Thoracic aorta (tissue), 2 donors: ENCODE results near the gene STX2. TPM values are rescaled to one million over a fixed set of nuclear protein-coding genes. Genes with fewer than 3 reads are reported as not detected.

Experiments used
- ATAC-seq: fragments of 150-250 bp; one replicate; pipeline ENCODE4 v1.8.0; 2017; ENCODE audit warnings: low read depth; ENCODE audit not compliant: insufficient number of reproducible peaks, low FRiP score
- DNase-seq: peaks from one replicate; pipeline ENCODE4 v3.0.0-alpha.2; 2020; ENCODE audit warnings: low spot score
- H3K27ac ChIP-seq, 2 donors: fragments of 200-600 bp; sonication (generic); 1 replicate in 1 of 2; 2 replicates in 1 of 2; pipeline ENCODE4 v1.5.1; 2016; ENCODE audit warnings: mild to moderate bottlenecking in 2 of 2, moderate library complexity in 2 of 2
- H3K27me3 ChIP-seq: fragments of 200-600 bp; sonication (generic); replicated peaks from 2 replicates; pipeline ENCODE4 v1.6.0; 2016; ENCODE audit warnings: mild to moderate bottlenecking; ENCODE audit not compliant: insufficient read depth
- H3K36me3 ChIP-seq: fragments of 200-600 bp; sonication (generic); one replicate; pipeline ENCODE4 v1.5.1; 2016
- H3K4me1 ChIP-seq, 2 donors: fragments of 200-600 bp; sonication (generic); 1 replicate in 1 of 2; 2 replicates in 1 of 2; pipeline versions ENCODE4 v1.5.1 to v1.6.0; 2016; ENCODE audit warnings: low read depth in 2 of 2, mild to moderate bottlenecking in 1 of 2; ENCODE audit not compliant: control insufficient read depth in 1 of 2
- H3K4me3 ChIP-seq: fragments of 200-600 bp; sonication (generic); 2 replicates; pipeline ENCODE4 v1.5.1; 2016; ENCODE audit warnings: mild to moderate bottlenecking
- H3K9me3 ChIP-seq: fragments of 200-600 bp; sonication (generic); 2 replicates; pipeline ENCODE4 v1.5.1; 2016
- total RNA-seq, 2 donors: library from RNA; depleted of rRNA; stranded (reverse); fragments of >200 nt; gene quantifications; one replicate each; pipeline versions ENCODE4 v1.1.0 to v1.2.3, GENCODE V29; 2016
- TF ChIP-seq, protein P1 (sequence below): fragments of 200-600 bp; sonication (generic); IDR thresholded peaks from one replicate; pipeline ENCODE4 v1.5.1; 2019; ENCODE audit warnings: antibody characterized with exemption

STX2 gene
- total RNA-seq, 2 donors from 2014 or later: 27.3 to 27.9 TPM

DNA sequence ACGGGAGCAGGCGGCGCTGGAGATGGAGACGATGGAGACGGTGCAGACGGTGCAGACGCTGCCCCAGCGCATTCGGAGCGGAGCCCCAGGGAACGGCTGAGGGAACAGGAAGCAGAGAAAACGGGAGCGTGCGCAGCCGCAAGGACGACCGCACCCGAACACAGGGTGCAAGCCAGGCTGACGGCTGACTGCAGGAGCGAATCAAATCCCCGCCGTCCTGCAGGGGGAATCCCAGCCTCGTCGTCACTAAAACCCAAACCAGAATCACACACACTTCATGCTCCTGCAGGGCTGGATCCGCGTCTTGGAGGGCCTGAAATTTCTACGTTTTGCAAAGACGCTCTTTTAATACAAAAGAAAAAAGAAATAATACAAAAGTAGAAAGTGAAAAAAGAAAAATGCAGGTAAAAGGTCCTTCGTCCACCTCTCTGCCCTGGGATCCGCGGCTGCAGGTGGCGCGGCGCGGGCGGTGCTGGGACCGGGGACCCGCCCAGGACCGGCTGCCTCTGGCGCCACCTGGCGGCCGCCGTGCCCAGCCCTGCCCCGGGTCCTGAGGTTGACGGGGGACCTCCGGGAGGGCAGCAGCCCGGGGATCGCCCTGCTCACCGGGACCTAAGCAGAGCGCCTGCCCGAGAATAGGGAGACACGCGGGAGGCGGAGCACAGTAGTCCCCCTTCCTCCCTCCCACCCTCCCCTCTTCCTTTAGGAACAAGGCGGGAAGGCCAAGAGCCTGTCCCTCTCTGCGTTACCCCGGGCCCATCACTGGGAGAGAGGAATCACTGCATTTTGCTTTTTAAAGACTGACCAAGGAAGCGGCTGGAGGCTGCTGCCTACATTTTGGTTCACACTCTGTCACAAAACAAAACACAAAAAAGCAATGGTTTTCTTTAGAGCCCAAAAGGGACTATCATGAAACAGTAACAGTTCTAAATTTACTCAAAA is 20.1 kb downstream of the STX2 start:
- no peaks in the 10 kb centered on the region for H3K36me3 ChIP-seq
- H3K27ac ChIP-seq: no peak overlapping the region

DNA sequence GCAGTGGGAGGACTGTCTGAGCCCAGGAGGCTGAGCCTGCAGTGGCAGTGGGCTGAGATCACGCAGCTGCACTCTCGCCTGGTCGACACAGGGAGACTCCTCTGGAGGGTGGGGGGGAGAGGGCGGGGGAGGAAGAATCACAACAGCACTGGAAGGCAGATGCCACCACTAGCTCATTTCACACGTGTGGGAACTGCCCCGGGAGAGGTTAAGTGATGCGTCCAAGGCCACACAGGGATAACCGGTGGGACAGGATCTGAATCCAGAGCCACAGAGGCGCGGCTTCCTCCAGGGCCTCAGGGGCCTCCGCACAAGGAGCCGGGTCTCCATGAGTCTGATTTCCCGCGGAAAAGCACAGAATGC is 20.8 kb downstream of the STX2 start:
- Histone ChIP-seq H3K9me3 (no peaks in the 10 kb centered on the region), H3K4me3 (peak overlapping the region; percentile 74), H3K27me3 (no peaks in the 10 kb centered on the region), H3K4me1 (no peaks in the 10 kb centered on the region), H3K36me3 (no peaks in the 10 kb centered on the region), H3K27ac (no peak overlapping the region)
- DNase-seq (no peak), ATAC-seq (no peak)
- TF ChIP-seq, protein P1, sequence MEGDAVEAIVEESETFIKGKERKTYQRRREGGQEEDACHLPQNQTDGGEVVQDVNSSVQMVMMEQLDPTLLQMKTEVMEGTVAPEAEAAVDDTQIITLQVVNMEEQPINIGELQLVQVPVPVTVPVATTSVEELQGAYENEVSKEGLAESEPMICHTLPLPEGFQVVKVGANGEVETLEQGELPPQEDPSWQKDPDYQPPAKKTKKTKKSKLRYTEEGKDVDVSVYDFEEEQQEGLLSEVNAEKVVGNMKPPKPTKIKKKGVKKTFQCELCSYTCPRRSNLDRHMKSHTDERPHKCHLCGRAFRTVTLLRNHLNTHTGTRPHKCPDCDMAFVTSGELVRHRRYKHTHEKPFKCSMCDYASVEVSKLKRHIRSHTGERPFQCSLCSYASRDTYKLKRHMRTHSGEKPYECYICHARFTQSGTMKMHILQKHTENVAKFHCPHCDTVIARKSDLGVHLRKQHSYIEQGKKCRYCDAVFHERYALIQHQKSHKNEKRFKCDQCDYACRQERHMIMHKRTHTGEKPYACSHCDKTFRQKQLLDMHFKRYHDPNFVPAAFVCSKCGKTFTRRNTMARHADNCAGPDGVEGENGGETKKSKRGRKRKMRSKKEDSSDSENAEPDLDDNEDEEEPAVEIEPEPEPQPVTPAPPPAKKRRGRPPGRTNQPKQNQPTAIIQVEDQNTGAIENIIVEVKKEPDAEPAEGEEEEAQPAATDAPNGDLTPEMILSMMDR: no peak

More for the DNA sequence above, 20.1 kb downstream of the STX2 start:
- Histone ChIP-seq H3K9me3 (no peaks in the 10 kb centered on the region), H3K4me1 (no peaks in the 10 kb centered on the region), H3K27me3 (no peaks in the 10 kb centered on the region), H3K4me3 (peak overlapping the region; percentile 74)
- TF ChIP-seq, protein P1: peak; percentile 86
- no peak for ATAC-seq
- no peak for DNase-seq

DNA sequence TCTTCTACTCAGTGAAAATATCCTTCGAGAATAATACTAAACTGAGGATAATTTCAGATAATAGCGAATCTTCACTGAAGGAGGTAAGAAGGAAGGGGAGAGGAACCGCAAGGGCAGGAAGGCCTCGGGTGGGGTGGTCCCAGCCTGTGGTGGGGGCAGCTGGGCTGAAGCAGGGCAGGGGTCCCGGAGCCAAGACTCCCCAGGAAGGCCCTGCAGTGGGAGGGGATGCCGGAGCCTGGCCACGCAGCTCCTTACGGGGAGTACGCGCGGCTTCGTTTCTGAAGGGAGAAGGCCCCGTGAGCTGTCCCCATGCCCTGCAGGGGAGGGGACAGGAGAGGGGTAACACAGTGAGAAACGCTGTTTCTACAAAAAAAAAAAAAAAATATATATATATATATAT is 21.2 kb downstream of the STX2 start:
- Histone ChIP-seq H3K27me3 (no peaks in the 10 kb centered on the region), H3K4me1 (no peaks in the 10 kb centered on the region), H3K36me3 (no peaks in the 10 kb centered on the region), H3K4me3 (no peak overlapping the region), H3K27ac (no peak overlapping the region), H3K9me3 (no peaks in the 10 kb centered on the region)
- TF ChIP-seq, protein P1: no peak
- ATAC-seq (no peak), DNase-seq (no peak)

DNA sequence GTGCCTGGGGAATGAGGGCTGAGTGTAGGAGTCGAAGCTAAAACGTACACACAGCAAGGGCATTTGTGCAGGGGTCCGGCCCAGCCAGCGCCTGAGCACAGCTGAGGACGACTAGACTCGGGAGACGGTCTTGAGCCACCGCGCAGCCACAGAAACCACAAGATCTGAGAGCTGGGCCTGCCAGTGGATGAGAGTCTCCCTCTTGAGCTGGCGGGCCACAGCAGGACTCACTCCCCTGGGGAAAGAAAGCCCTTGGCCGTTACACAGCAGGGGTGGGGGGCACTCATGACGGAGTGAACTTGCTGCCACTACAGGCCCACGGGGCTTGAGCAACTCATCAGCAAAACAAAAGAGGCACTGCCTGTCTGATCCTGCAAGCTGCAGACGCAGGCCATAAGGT is 23.0 kb downstream of the STX2 start:
- Histone ChIP-seq H3K4me3 (no peak overlapping the region), H3K4me1 (no peaks in the 10 kb centered on the region), H3K27me3 (no peaks in the 10 kb centered on the region), H3K9me3 (no peaks in the 10 kb centered on the region), H3K27ac (no peak overlapping the region), H3K36me3 (no peaks in the 10 kb centered on the region)
- TF ChIP-seq, protein P1: no peak
- ATAC-seq (no peak), DNase-seq (no peak)

DNA sequence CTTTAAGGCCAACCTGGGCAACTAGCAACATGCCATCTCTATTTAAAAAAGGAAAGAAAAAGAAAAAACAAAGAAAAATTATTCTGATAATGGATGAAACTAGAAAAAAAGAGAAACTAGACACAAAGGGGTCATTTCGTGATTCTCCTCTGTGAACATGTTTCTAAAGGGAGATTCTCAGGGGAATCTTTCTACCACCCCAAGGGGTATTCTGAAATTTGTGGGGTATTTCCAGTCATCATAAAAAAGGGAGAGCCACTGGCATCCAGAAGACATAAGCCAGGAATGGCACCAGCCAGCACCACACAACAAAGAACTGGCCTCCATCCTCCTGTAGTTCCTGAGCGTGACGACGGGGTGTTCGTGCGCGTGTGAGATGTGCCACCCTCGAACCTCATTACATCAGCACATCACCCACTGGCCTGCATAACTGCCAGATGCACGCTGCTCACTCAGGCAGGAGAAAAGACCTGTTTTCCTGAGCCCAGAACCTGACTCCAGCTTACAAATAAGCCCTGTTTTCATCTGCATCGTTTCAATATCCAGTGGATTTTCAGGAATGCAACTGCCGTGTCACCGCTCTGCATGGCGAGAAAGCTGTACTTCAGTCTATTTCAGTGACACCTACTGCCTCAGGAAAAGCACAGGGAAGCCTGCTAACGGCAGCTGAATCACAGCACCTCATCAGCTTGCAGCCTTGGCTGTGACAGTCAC is 23.9 kb downstream of the STX2 start:
- TF ChIP-seq, protein P1: no peak
- H3K27ac ChIP-seq: no peak overlapping the region
- peaks cover 6% of the 10 kb centered on the region for H3K36me3 ChIP-seq
- no peaks in the 10 kb centered on the region for H3K9me3 ChIP-seq
- no peak overlapping the region for H3K4me3 ChIP-seq
- no peak for ATAC-seq
- H3K27me3 ChIP-seq: no peaks in the 10 kb centered on the region
- DNase-seq: no peak
- no peaks in the 10 kb centered on the region for H3K4me1 ChIP-seq
